Neural progenitor cell (in vitro differentiated cells): ENCODE results near the gene IFT88.

Source experiments
- CTCF ChIP-seq: fragments of 200-600 bp; sonication (generic); IDR thresholded peaks from 2 replicates; pipeline ENCODE4 v1.5.1; 2017; ENCODE audit warnings: antibody characterized with exemption, mild to moderate bottlenecking
- EZH2 ChIP-seq: fragments of 200-600 bp; sonication (generic); IDR thresholded peaks from 2 replicates; pipeline ENCODE4 v1.6.1; 2017; ENCODE audit warnings: antibody characterized with exemption, mild to moderate bottlenecking, moderate library complexity
- EZH2phosphoT487 ChIP-seq: fragments of 200-600 bp; sonication (generic); IDR thresholded peaks from 2 replicates; pipeline ENCODE4 v1.6.1; 2017; ENCODE audit warnings: antibody characterized with exemption

GRCh38 chr13:20525601-20526544 lies 41.1 kb upstream of the IFT88 start, which contains the start of gene CRYL1:
- TF ChIP-seq CTCF (no peak), EZH2 (peak; percentile 53), EZH2phosphoT487 (peak; percentile 57)
